AG10803 (cell line): Measurements from ENCODE around the gene FOLR2.
"Not testable (repeated sequence)": the region's sequence is repeated elsewhere in the genome, so short reads cannot be mapped to it uniquely, and the experiment has no call there.

Experiments used
- DNase-seq: peaks from one replicate; pipeline ENCODE4 v3.0.0; 2010; ENCODE audit warnings: low read depth
- H3K4me3 ChIP-seq: 2 replicates; pipeline ENCODE4 v1.5.1; 2011; ENCODE audit warnings: mild to moderate bottlenecking, low read length, control low read depth
- CTCF ChIP-seq: conservative IDR thresholded peaks from 2 replicates; pipeline ENCODE4 v1.5.1; 2011; ENCODE audit warnings: mild to moderate bottlenecking, low read length, control low read depth, inconsistent platforms

Gene FOLR2

DNA sequence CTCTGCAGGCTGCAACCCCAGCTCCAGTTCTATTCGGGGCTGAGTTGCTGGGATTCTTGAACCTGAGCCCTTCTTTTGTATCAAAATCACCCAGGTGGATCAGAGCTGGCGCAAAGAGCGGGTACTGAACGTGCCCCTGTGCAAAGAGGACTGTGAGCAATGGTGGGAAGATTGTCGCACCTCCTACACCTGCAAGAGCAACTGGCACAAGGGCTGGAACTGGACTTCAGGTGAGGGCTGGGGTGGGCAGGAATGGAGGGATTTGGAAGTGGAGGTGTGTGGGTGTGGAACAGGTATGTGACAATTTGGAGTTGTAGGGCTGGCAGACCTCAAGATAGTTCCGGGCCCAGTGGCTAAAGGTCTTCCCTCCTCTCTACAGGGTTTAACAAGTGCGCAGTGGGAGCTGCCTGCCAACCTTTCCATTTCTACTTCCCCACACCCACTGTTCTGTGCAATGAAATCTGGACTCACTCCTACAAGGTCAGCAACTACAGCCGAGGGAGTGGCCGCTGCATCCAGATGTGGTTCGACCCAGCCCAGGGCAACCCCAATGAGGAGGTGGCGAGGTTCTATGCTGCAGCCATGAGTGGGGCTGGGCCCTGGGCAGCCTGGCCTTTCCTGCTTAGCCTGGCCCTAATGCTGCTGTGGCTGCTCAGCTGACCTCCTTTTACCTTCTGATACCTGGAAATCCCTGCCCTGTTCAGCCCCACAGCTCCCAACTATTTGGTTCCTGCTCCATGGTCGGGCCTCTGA lies 20.9 kb upstream of the FOLR2 start:
- DNase-seq: no peak
- TF ChIP-seq CTCF: no peak
- H3K4me3 ChIP-seq: no peak overlapping the region

DNA sequence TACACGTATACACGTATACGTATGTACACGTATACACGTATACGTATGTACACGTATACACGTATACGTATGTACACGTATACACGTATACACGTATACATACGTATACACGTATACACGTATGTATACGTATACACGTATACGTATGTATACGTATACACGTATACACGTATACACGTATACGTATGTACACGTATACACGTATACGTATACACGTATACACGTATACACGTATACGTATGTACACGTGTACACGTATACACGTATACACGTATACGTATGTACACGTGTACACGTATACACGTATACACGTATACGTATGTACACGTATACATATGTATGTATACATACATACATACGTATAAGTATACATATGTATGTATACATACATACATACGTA lies 15.1 kb upstream of the FOLR2 start:
- not testable (repeated sequence) for DNase-seq, H3K4me3 ChIP-seq

DNA sequence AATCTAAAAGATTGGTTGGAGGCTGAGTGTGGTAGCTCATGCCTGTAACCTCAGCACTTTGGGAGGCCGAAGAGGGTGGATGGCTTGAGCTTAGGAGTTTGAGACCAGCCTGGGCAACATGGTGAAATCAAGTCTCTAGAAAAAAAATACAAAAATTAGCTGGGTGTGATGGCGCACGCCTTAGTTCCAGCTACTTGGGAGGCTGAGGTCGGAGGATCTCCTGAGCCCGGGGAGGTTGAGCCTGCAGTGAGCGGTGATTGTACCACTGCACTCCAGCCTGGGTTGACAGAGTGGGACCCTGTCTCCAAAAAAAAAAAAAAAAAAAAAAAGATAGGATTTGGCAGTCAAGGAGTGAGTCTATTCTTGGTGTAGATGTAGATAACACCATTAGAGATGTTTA lies 14.0 kb upstream of the FOLR2 start:
- no peak for DNase-seq
- H3K4me3 ChIP-seq: no peak overlapping the region
- TF ChIP-seq CTCF: no peak

DNA sequence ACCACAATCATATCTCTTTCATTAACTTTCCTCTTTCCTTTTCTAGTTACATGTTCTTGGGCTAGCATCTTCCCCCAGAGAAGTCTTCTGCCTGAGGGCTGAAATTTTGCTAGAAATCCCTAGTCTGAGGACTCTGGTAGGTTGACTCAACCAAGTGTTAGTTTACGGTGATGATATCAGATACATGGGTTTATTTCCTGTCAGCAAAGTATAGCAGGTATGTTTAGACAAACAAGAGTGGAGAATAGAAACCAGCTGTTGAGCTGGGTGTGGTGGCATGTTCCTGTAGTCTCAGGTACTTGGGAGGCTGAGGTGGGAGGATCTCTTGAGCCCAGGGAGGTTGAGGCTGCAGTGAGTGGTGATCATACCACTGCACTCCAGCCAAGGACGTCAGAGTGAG lies 13.4 kb upstream of the FOLR2 start:
- no peak overlapping the region for H3K4me3 ChIP-seq
- TF ChIP-seq CTCF: no peak
- no peak for DNase-seq

DNA sequence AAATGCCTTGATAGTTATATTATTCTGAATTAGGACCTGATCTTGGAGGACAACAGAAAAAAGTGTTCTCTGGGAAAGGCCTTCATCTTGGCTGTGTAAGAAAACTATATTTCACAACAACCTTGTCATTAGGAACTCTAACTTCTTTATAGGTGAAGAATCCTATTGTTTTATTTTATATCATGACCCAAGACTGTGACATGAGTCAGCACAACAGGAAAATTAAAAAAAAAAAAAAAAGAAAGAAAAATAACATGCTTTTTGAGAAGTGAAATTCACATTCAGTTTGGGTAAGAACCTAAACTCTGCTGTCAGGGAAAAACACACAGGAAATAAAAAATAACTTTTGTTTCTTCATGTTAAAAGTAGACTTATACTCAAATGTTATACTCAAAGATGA lies 11.7 kb upstream of the FOLR2 start:
- no peak for TF ChIP-seq CTCF
- DNase-seq: no peak
- H3K4me3 ChIP-seq: no peak overlapping the region

DNA sequence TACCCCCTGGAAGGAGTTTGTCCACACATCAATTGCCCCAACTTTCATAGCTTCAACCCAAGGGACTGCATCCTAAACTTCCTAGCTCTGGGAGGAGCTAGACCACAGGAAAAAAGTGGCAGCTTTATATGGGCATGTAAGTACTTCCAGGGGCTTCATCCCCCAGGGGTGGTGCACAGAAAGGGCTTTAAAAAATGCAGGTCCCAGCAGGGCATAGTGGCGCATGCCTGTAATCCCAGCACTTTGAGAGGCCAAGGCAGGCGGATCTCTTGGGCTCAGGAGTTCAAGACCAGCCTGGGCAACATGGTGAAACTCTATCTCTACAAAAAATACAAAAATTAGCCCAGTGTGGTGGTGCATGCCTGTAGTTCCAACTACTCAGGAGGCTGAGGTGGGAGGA lies 9.8 kb upstream of the FOLR2 start:
- not testable (repeated sequence) for H3K4me3 ChIP-seq, DNase-seq

DNA sequence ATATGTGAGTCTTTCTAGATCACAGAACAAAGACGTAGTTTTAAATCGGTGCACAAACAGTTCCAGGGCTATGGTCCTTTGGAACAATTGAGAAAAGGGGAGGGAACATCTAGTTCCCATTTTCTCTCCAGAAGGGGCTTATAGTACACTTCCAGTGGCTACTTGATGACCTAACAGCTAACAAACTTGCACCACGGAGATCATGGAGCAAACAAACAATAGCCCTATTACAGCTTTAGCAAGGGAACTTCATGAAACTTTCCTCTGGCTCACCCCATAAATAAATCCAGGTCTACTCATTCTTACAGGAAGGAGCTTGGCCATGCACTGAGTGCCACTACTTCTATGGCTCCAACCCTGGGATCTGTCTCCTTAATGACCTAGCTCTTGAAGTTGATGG lies 8.3 kb upstream of the FOLR2 start:
- H3K4me3 ChIP-seq: no peak overlapping the region
- DNase-seq: no peak
- TF ChIP-seq CTCF: no peak

GRCh38 chr11:72209101-72209500 lies 7.5 kb upstream of the FOLR2 start:
- no peak for DNase-seq
- no peak for TF ChIP-seq CTCF
- H3K4me3 ChIP-seq: no peak overlapping the region
